ENCODE measurements around the gene NEK6.

DNA sequence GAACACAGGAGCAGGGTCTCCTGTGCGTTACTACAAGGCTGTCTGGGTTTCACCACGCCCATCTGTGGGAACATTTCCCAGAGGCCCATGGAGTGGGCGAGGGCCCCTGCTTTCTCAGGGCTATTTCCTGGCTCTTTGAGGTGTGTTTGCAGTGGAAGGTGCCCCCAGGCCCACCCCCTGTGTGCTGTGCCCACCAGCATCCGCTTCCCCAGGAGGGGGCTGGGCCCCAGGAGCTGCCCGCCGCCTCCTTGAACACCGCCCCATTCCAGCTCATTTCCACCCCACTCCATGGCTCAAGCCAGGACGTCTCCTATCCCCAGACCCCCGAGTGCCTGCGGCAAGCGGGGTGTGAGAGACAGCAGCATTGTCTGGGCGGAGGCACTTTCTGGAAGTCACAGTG lies 70.5 kb downstream of the NEK6 start:
- no peak for TF ChIP-seq JUN (IDR thresholded peaks at IDR 0.05)
- TF ChIP-seq, protein P1, sequence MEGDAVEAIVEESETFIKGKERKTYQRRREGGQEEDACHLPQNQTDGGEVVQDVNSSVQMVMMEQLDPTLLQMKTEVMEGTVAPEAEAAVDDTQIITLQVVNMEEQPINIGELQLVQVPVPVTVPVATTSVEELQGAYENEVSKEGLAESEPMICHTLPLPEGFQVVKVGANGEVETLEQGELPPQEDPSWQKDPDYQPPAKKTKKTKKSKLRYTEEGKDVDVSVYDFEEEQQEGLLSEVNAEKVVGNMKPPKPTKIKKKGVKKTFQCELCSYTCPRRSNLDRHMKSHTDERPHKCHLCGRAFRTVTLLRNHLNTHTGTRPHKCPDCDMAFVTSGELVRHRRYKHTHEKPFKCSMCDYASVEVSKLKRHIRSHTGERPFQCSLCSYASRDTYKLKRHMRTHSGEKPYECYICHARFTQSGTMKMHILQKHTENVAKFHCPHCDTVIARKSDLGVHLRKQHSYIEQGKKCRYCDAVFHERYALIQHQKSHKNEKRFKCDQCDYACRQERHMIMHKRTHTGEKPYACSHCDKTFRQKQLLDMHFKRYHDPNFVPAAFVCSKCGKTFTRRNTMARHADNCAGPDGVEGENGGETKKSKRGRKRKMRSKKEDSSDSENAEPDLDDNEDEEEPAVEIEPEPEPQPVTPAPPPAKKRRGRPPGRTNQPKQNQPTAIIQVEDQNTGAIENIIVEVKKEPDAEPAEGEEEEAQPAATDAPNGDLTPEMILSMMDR (IDR thresholded peaks at IDR 0.05): no peak
